HG03469 (cell line): ENCODE data around the gene PAX2.

Source experiments
- ATAC-seq: cut with Tn5 transposase; IDR thresholded peaks from one replicate; pipeline ENCODE4 v1.9.1; 2021; ENCODE audit warnings: mild to moderate bottlenecking, moderate library complexity, moderate number of reproducible peaks; ENCODE audit not compliant: unreplicated experiment

The PAX2 gene

DNA sequence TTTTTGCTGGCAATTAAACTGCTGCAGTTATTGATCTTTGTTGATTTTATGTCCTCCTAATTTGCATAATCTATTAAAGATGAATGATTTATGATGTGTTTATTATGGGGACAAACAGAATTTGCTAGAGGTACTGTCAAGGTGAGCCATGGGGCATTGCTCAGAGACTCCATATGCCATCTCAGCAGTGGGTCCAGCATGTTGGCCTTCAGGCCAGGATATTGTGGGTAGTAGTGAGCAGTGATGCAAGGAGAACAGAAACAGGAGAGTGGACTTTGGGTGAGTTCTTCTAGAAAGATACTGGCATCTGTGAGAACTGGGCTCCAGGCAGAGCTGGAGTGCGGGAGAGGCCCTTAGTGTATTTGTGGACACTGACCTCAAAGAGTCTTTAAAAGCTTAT is 65.9 kb downstream of the PAX2 start:
- ATAC-seq: no peak

DNA sequence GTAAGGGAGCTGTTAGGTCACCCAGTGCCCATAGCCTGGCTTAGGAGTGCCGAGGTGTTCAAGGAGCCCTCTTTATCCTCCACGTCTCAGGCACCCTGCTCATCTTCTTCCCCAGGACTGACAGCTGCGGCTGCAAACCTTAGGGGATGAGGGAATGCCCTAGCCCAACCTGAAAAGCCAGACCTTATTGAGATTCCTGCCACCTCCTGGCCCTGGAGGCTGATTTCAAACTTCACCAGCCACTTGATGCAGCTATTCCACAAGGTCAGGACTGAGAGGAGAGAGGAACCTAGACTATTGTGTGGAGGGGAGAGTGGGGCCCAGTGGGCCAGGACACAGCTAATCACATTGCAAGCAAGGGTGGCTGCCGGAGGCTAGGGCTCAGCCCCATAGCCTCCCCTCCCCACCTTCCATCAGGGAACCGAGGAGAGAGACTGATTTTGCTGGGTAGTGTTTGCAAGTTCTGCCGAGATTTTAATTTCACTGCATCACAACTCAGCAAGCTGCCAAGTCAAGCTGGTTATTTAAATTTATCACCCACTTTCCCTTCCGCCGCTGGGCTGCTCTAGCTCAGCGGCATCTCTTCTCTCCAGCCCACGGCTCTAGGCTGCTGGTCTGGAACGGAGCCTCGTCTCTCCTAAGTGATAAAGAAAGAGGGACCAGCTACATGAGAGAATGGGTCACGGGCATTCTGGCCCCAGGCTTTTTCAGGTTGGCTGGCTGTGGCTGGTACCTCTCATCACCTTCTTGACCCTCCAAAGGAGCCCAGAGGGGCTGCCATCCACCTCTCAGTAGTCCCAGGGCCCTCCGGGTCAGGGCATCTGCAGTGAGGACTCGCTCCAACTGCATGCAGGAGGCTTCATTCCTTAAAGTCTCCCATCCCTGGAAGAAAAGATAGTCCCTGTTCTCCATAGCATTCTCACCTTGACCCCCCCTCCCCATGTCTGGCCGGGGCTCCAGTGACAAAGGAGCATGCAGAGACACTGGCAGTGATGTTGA is 66.7 kb downstream of the PAX2 start:
- ATAC-seq: no peak

DNA sequence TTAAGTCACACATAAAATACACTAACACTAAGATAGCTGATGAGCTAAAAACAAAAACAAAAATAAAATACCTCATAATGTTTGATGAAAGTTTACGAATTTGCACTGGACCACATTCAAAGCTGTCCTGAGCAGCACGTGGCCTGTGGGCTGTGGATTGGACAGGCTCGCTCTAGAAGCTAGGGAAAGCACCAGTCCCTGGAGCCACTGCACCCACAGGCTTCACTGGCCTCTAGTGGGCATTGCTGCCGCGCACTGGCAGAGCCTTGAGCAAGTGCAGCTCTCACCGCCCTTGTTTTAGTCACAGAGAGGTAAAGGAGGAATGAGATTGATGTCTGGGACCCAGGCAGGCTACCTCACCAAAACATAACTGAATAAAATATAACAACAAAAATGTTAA is 67.6 kb downstream of the PAX2 start:
- ATAC-seq: no peak

DNA sequence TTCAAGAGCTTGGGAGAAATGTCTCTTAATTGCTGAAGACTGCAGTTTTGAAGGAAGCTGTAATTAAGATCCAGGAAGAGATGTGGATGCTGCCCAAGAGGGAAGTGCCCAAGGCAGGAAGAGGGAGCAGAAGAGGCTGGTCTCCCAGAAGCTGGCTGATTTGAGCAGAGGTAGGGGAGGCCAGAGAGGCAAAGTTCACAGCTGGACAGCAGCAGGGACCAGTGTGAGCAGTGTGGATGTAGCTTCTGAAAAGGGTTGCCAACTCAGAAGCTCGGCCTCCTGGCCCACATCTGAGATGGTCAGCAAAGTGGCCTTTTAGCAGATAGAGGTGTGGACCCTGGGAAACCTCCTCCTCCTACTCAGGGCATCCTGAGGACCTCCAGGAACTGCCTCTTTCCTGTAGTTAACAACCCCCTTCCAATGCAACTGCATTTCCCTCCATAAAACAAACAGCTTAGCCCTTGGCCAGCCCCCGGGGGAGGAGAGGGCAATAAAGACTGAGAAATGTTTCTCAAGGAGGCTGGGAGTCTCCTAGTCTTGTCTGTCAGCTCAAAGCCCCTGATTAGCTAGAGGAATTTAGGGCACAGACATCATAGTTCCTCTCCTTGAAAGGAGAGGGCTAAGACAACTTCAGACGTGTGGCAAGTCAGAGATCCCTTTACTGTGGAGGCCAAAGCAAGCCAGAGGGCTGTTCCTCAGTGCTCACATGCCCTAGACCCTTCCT is 69.5 kb downstream of the PAX2 start:
- ATAC-seq: no peak

- ATAC-seq: no peak
These were observed 71.3 kb downstream of the PAX2 start for GRCh38 chr10:100816671-100817070.

GRCh38 chr10:100817268-100817839 is 72.0 kb downstream of the PAX2 start:
- no peak for ATAC-seq

DNA sequence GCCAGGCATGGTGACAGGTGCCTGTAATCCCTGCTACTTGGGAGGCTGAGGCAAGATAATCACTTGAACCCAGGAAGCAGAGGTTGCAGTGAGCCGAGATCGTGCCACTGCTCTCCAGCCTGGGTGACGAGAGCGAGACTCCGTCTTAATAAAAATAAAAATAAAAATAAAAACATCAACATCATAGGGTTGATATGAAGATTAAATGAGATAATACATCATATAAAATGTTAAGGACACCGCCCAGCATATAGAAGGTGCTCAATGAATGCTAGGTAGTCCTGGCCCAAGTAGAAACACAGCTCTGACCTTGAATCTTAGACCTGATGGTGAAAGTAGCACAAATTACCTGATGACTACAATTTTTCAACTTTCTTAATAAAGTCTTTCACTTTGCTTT is 74.0 kb downstream of the PAX2 start:
- ATAC-seq: no peak

- ATAC-seq: no peak
These were observed 77.8 kb downstream of the PAX2 start for GRCh38 chr10:100823194-100823593.

GRCh38 chr10:100824886-100825285 is 79.5 kb downstream of the PAX2 start:
- ATAC-seq: no peak

GRCh38 chr10:100825325-100825875 is 80.0 kb downstream of the PAX2 start:
- no peak for ATAC-seq

GRCh38 chr10:100826031-100826651 is 80.8 kb downstream of the PAX2 start:
- no peak for ATAC-seq

GRCh38 chr10:100826661-100826982 is 81.2 kb downstream of the PAX2 start:
- ATAC-seq: no peak

DNA sequence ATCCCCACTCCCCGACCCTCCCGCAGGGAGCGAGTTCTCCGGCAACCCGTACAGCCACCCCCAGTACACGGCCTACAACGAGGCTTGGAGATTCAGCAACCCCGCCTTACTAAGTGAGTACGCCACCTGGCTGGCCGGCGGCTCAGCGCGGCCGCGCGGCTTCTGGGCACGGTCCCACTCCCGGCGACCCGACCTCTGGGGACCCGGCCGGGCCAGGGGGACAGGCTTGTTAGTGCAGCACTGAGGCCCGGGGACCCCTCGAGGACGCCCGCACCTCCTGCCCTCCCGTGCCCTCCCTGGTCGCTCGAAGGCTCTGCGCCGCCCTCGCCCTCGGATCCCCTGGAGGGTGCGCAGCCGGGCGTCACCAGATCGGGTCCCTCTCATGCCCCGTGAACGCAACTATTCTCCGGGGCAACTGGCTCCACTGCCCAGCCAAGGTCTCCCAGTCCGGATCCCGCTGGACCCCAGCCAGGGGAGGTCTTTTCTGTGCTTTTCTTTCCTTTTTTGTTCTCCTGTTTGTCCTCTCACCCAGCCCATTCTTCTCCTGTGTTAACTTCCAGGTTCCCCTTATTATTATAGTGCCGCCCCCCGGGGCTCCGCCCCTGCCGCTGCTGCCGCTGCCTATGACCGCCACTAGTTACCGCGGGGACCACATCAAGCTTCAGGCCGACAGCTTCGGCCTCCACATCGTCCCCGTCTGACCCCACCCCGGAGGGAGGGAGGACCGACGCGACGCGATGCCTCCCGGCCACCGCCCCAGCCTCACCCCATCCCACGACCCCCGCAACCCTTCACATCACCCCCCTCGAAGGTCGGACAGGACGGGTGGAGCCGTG is 81.8 kb downstream of the PAX2 start:
- ATAC-seq: no peak

- ATAC-seq: no peak
These were observed 82.7 kb downstream of the PAX2 start for GRCh38 chr10:100827819-100828737.

DNA sequence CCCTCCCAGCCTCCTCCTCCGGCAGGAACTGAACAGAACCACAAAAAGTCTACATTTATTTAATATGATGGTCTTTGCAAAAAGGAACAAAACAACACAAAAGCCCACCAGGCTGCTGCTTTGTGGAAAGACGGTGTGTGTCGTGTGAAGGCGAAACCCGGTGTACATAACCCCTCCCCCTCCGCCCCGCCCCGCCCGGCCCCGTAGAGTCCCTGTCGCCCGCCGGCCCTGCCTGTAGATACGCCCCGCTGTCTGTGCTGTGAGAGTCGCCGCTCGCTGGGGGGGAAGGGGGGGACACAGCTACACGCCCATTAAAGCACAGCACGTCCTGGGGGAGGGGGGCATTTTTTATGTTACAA is 83.3 kb downstream of the PAX2 start:
- ATAC-seq: no peak

GRCh38 chr10:100829097-100829870 is 83.9 kb downstream of the PAX2 start:
- no peak for ATAC-seq

DNA sequence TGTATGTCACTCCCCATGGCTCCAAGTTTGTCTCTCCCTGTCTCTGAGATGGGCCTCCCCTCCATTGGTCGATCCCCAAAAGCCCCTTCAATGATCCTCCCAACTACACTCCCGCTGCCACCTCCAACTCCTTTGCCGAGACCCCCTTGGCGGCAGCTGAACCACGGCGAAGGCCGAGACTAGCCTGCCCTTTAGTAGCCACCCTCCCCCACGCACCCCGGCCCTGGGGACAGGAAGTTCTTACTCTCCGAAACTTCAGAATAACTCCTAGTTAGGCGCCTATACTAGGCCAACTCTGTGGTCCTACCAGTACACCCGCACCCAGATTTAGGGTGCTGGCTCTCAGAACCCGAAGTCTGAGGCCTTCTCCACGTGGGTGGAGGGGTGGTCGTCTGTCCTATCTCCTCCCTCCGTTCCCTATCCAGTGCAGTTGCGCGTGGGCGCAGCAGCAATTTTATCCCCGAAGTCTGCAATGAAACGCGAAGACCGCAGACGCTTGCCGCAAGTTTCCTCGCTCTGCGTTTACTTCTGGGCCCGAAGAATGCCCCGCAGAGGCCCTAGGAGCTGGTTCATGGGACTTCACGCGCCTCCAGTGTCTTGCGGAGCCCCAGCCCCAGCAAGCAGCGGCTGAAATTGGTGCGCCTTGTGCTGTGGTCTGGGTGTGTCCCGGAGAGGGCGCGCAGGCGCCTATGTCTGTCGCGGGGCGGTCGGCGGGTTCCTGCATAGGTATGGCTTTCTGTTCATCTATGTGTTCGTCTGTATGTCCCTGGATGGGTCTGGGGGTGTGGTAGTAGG is 84.7 kb downstream of the PAX2 start:
- no peak for ATAC-seq

DNA sequence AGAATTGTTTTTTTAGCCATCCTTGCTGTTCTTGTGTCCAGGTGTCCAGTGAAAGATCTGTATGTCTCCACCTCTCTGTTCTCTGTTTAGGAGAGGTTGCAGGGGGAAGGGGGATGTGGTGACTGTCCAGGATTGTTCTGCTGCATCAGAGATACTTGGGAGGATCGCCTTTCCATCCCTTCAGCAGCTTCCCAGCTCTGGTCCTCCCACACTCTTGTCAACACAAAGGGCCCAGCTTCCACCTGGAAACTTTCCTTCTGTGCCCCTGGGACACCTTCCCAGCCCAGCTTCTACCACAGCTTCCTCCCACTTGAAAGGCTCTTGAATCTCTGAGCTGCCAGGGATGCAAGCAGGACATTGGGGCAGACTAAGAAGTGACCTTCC is 85.3 kb downstream of the PAX2 start:
- ATAC-seq: no peak
